Endothelial cell of umbilical vein (primary cell): ENCODE results near the gene SS18. TPM values are rescaled to one million over a fixed set of nuclear protein-coding genes. Genes with fewer than 3 reads are reported as not detected.

Experiments
- BruUV-seq: library from RNA; stranded (reverse); fragments of 400-500 nt; replicated peaks from 2 replicates; lab custom pipeline; 2021; lab: Mats Ljungman, UMichigan
- CTCF ChIA-PET: fragments of 300-600, 350-600 bp; sonication (Branson Sonifier 250); formaldehyde crosslinking; loops from one replicate; lab custom pipeline; 2021; ENCODE audit warnings: antibody characterized with exemption, inconsistent platforms; lab: Charles Lee
- POLR2A ChIA-PET: fragments of 300-600, 350-600 bp; sonication (Branson Sonifier 250); formaldehyde crosslinking; loops from one replicate; lab custom pipeline; 2021; ENCODE audit warnings: antibody characterized with exemption, inconsistent platforms; lab: Charles Lee
- DNase-seq: peaks from one replicate; pipeline ENCODE4 v3.0.0-alpha.2; 2011; ENCODE audit warnings: low read depth, low spot score
- FAIRE-seq: peaks from 2 replicates; lab custom pipeline; 2011; peaks lifted over from hg19 to GRCh38; lab: Jason Lieb, UNC
- H2AFZ ChIP-seq: 2 replicates; pipeline ENCODE4 v1.6.0; 2012; ENCODE audit warnings: low read depth, low read length, control low read depth, inconsistent platforms
- H3K27ac ChIP-seq: 2 replicates; pipeline ENCODE4 v1.5.1; 2011; ENCODE audit warnings: low read depth, mild to moderate bottlenecking, control low read depth, low read length, moderate library complexity; ENCODE audit not compliant: insufficient read depth
- H3K27me3 ChIP-seq, 2 experiments: 2 replicates each; pipeline versions ENCODE4 v1.6.0 to v1.6.1; 2011; ENCODE audit warnings: low read length in 2 of 2, mixed read lengths in 1 of 2; ENCODE audit not compliant: control insufficient read depth in 2 of 2, insufficient read depth in 2 of 2
- H3K36me3 ChIP-seq, 2 experiments: 2 replicates in 1 of 2; 3 replicates in 1 of 2; pipeline ENCODE4 v1.5.1; 2011; ENCODE audit warnings: low read length in 2 of 2, mild to moderate bottlenecking in 1 of 2, moderate library complexity in 1 of 2; ENCODE audit not compliant: control insufficient read depth in 2 of 2, insufficient read depth in 2 of 2; ENCODE audit errors: extremely low read depth in 1 of 2
- H3K4me1 ChIP-seq: 3 replicates; pipeline ENCODE4 v1.5.1; 2011; ENCODE audit warnings: mild to moderate bottlenecking, low read length; ENCODE audit not compliant: control insufficient read depth, insufficient read depth; ENCODE audit errors: extremely low read depth
- H3K4me2 ChIP-seq: 2 replicates; pipeline ENCODE4 v1.6.1; 2011; ENCODE audit warnings: low read length, control low read depth, mixed read lengths; ENCODE audit not compliant: insufficient read depth
- H3K4me3 ChIP-seq, 3 experiments: fragments of 200-600 bp in 1 of 3; sonication (generic), shearing (Covaris generic) in 1 of 3; replicated peaks in 1 of 3; 2 replicates each; pipeline ENCODE4 v1.5.1; 2011 to 2016; ENCODE audit warnings: control low read depth in 3 of 3, low read length in 3 of 3, mild to moderate bottlenecking in 2 of 3, inconsistent platforms in 1 of 3, low read depth in 1 of 3, moderate library complexity in 1 of 3; ENCODE audit not compliant: insufficient read depth in 1 of 3
- H3K79me2 ChIP-seq: 2 replicates; pipeline ENCODE4 v1.6.0; 2012; ENCODE audit warnings: low read length, inconsistent platforms; ENCODE audit not compliant: control insufficient read depth, insufficient read depth
- H3K9ac ChIP-seq: replicated peaks from 2 replicates; pipeline ENCODE3; 2011; ENCODE audit warnings: low read length, control low read depth; ENCODE audit not compliant: insufficient read depth; ENCODE audit errors: extremely low read depth
- H3K9me1 ChIP-seq: replicated peaks from 3 replicates; pipeline ENCODE4 v1.6.0; 2011; ENCODE audit warnings: mild to moderate bottlenecking, low read length; ENCODE audit not compliant: control insufficient read depth, insufficient read depth; ENCODE audit errors: extremely low read depth
- H3K9me3 ChIP-seq: replicated peaks from 2 replicates; pipeline ENCODE4 v1.5.1; 2012; ENCODE audit warnings: low read length, inconsistent platforms; ENCODE audit not compliant: control insufficient read depth, insufficient read depth
- H4K20me1 ChIP-seq: replicated peaks from 2 replicates; pipeline ENCODE3; 2011; ENCODE audit warnings: mild to moderate bottlenecking, low read length; ENCODE audit not compliant: control insufficient read depth, insufficient read depth; ENCODE audit errors: extremely low read depth
- EZH2 ChIP-seq: IDR thresholded peaks from 2 replicates; pipeline ENCODE4 v1.6.1; 2012; ENCODE audit warnings: borderline replicate concordance, low read depth, mild to moderate bottlenecking, moderate library complexity, low read length, inconsistent platforms; ENCODE audit not compliant: severe bottlenecking
- FOS ChIP-seq: IDR thresholded peaks from 2 replicates; pipeline ENCODE4 v1.6.1; 2011; ENCODE audit warnings: mild to moderate bottlenecking, low read length, moderate library complexity, borderline replicate concordance; ENCODE audit not compliant: insufficient read depth
- GATA2 ChIP-seq: IDR thresholded peaks from 2 replicates; pipeline ENCODE4 v1.7.0; 2011; ENCODE audit warnings: low read depth, mild to moderate bottlenecking, moderate library complexity, mixed read lengths, low read length; ENCODE audit not compliant: insufficient read length, insufficient read depth
- JUN ChIP-seq: IDR thresholded peaks from 2 replicates; pipeline ENCODE4 v1.6.1; 2011; ENCODE audit warnings: borderline replicate concordance, low read depth; ENCODE audit not compliant: insufficient read length, insufficient read depth
- MYC ChIP-seq: IDR thresholded peaks from one replicate; pipeline ENCODE4 v1.6.1; 2011; ENCODE audit warnings: mild to moderate bottlenecking, low read depth, low read length
- POLR2A ChIP-seq: IDR thresholded peaks from 2 replicates; pipeline ENCODE4 v1.6.1; 2012; ENCODE audit warnings: low read depth, mild to moderate bottlenecking, control low read depth, low read length
- POLR2AphosphoS5 ChIP-seq: IDR thresholded peaks from 2 replicates; pipeline ENCODE4 v1.6.1; 2012; ENCODE audit warnings: low read depth, mild to moderate bottlenecking, control low read depth, low read length, moderate library complexity; ENCODE audit not compliant: insufficient read depth
- dilution Hi-C: fragments of 300-500 bp; cut with MboI; formaldehyde crosslinking; loops from one replicate; pipeline ENCODE4 v1.15.0; 2019; ENCODE audit warnings: low sequenced_read_pairs; ENCODE audit not compliant: extremely low pct_ligation_motif_present
- intact Hi-C: fragments of 100-400 bp; cut with micrococcal nuclease; formaldehyde crosslinking; loops from one replicate; pipeline ENCODE4 v1.10.0; 2022
- polyA plus RNA-seq, 4 experiments: library from polyadenylated mRNA; depleted of rRNA in 3 of 4; stranded (reverse) in 3 of 4; unstranded in 1 of 4; fragments of >200 nt; gene quantifications; 2 replicates each; pipeline versions ENCODE4 v1.2.1 to v1.2.3, GENCODE V29; 2011 to 2012; ENCODE audit warnings: missing spikeins in 1 of 4
- total RNA-seq: library from RNA; stranded (reverse); gene quantifications from 2 replicates; pipeline ENCODE4 v1.2.3, GENCODE V29; 2021
- TF ChIP-seq, protein P1 (sequence below): IDR thresholded peaks from 2 replicates; pipeline ENCODE4 v1.6.1; 2011; ENCODE audit not compliant: insufficient read depth, insufficient read length
- TF ChIP-seq, protein P2 (sequence below), 2 donors: IDR thresholded peaks; 1 replicate in 1 of 2; 2 replicates in 1 of 2; pipeline ENCODE4 v1.5.1; 2011; ENCODE audit warnings: low read length in 2 of 2, mild to moderate bottlenecking in 2 of 2, moderate library complexity in 2 of 2, control low read depth in 1 of 2, inconsistent platforms in 1 of 2, low read depth in 1 of 2; ENCODE audit not compliant: insufficient read depth in 1 of 2; ENCODE audit errors: extremely low read depth in 1 of 2

SS18 gene
- total and polyA plus RNA-seq, 2 donors (not counting 3 experiments of a cell fraction or from before 2014, with no cell fraction given) = 68.4 to 204 TPM

GRCh38 chr18:26008619-26009018 is 81.8 kb downstream of the SS18 start:
- H3K4me2 ChIP-seq = no peak overlapping the region
- no peak overlapping the region for H3K27ac ChIP-seq
- H3K79me2 ChIP-seq = no peaks in the 10 kb centered on the region
- no peaks in the 10 kb centered on the region for H4K20me1 ChIP-seq
- no peaks in the 10 kb centered on the region for H3K27me3 ChIP-seq
- no peaks in the 10 kb centered on the region for H3K36me3 ChIP-seq
- H3K9ac ChIP-seq = no peak overlapping the region
- TF ChIP-seq, protein P1, sequence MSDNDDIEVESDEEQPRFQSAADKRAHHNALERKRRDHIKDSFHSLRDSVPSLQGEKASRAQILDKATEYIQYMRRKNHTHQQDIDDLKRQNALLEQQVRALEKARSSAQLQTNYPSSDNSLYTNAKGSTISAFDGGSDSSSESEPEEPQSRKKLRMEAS = no peak
- TF ChIP-seq EZH2 (no peak), GATA2 (no peak), FOS (no peak), POLR2AphosphoS5 (no peak)
- DNase-seq (no peak), FAIRE-seq (no peak)
- H3K9me3 ChIP-seq = no peaks in the 10 kb centered on the region
- H2AFZ ChIP-seq = no peak overlapping the region
- H3K4me1 ChIP-seq = no peaks in the 10 kb centered on the region
- BruUV-seq = no TSS peak
- intact Hi-C loops = no loop called here
- no peaks in the 10 kb centered on the region for H3K9me1 ChIP-seq
- ChIA-PET CTCF (no interaction called here), POLR2A (no interaction called here)
- H3K4me3 ChIP-seq = no peak overlapping the region
- dilution Hi-C loops = no loop called here

GRCh38 chr18:26008096-26008495 is 82.3 kb downstream of the SS18 start:
- DNase-seq (no peak), FAIRE-seq (no peak)
- Histone ChIP-seq H3K4me1 (peaks cover 2% of the 10 kb centered on the region), H3K27ac (no peak overlapping the region), H3K79me2 (no peaks in the 10 kb centered on the region), H3K9me3 (no peaks in the 10 kb centered on the region), H3K9me1 (no peaks in the 10 kb centered on the region), H3K27me3 (no peaks in the 10 kb centered on the region), H3K4me2 (no peak overlapping the region), H3K9ac (no peak overlapping the region), H3K4me3 (no peak overlapping the region), H3K36me3 (no peaks in the 10 kb centered on the region), H4K20me1 (no peaks in the 10 kb centered on the region), H2AFZ (no peak overlapping the region)
- POLR2A ChIA-PET = no interaction called here
- dilution Hi-C loops (no loop called here), intact Hi-C loops (no loop called here)
- TF ChIP-seq JUN = no peak
- TF ChIP-seq, protein P1 = no peak
- no peak for TF ChIP-seq POLR2A
- TF ChIP-seq GATA2 = no peak
- TF ChIP-seq EZH2 = no peak
- no peak for TF ChIP-seq POLR2AphosphoS5
- no peak for TF ChIP-seq MYC
- TF ChIP-seq, protein P2, sequence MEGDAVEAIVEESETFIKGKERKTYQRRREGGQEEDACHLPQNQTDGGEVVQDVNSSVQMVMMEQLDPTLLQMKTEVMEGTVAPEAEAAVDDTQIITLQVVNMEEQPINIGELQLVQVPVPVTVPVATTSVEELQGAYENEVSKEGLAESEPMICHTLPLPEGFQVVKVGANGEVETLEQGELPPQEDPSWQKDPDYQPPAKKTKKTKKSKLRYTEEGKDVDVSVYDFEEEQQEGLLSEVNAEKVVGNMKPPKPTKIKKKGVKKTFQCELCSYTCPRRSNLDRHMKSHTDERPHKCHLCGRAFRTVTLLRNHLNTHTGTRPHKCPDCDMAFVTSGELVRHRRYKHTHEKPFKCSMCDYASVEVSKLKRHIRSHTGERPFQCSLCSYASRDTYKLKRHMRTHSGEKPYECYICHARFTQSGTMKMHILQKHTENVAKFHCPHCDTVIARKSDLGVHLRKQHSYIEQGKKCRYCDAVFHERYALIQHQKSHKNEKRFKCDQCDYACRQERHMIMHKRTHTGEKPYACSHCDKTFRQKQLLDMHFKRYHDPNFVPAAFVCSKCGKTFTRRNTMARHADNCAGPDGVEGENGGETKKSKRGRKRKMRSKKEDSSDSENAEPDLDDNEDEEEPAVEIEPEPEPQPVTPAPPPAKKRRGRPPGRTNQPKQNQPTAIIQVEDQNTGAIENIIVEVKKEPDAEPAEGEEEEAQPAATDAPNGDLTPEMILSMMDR (IDR thresholded peaks at IDR 0.05; ENCODE audit: extremely low read depth in 1 of 2, insufficient read depth in 1 of 2, low read depth in 1 of 2, low read length in 2 of 2) = no peak
- TF ChIP-seq FOS = no peak
- CTCF ChIA-PET = no interaction called here
- no TSS peak for BruUV-seq
